Measurements from ENCODE around the gene GGT5.

GRCh38 chr22:24190159-24190540 lies 54.7 kb downstream of the GGT5 start:
- no peak for TF ChIP-seq CTCF (IDR thresholded peaks at IDR 0.05)
- TF ChIP-seq POLR2A (IDR thresholded peaks at IDR 0.05): no peak
- no peak for TF ChIP-seq EP300 (IDR thresholded peaks at IDR 0.05)
- no peak for TF ChIP-seq POLR2AphosphoS5 (IDR thresholded peaks at IDR 0.05)
